HepG2 (cell line): ENCODE results near the gene CLMP. TPM values are rescaled to one million over a fixed set of nuclear protein-coding genes. Genes with fewer than 3 reads are reported as not detected.

ENCODE experiments used
- ATAC-seq: fragments of 200-7000 bp; cut with Tn5 transposase; 3 replicates; pipeline ENCODE4 v1.9.1; 2020; ENCODE audit warnings: mild to moderate bottlenecking, moderate library complexity
- BruUV-seq: library from RNA; stranded (reverse); fragments of 400-500 nt; replicated peaks from 2 replicates; lab custom pipeline; 2021; lab: Mats Ljungman, UMichigan
- CTCF ChIA-PET: fragments of 300-600 bp; formaldehyde crosslinking; extraction: SDS; loops from one replicate; lab custom pipeline; 2021; ENCODE audit warnings: low total read pairs, inconsistent platforms, low intra/inter-chr PET ratio; lab: Yijun Ruan, JAX
- POLR2A ChIA-PET: fragments of 350-600 bp; sonication (Branson Sonifier 250); formaldehyde crosslinking; loops from one replicate; lab custom pipeline; 2020; ENCODE audit warnings: antibody characterized with exemption, inconsistent platforms; lab: Yijun Ruan, JAX
- DNase-seq: peaks from one replicate; pipeline ENCODE4 v3.0.0-alpha.2; 2015; ENCODE audit warnings: low spot score
- FAIRE-seq: peaks from 3 replicates; lab custom pipeline; 2011; peaks lifted over from hg19 to GRCh38; lab: Jason Lieb, UNC
- H2AFZ ChIP-seq: one replicate; pipeline ENCODE4 v1.6.1; 2011; ENCODE audit warnings: low read length, inconsistent platforms
- H3K27ac ChIP-seq: fragments of 300-600 bp; 3 replicates; pipeline ENCODE4 v1.8.0; 2011; ENCODE audit warnings: mixed run types, mild to moderate bottlenecking, mixed read lengths, low read length, inconsistent platforms; ENCODE audit not compliant: insufficient read depth; ENCODE audit errors: extremely low read length
- H3K27me3 ChIP-seq, 2 experiments: fragments of 200-600 bp in 1 of 2; 2 replicates in 1 of 2; 3 replicates in 1 of 2; pipeline versions ENCODE4 v1.6.0 to v1.8.0; 2011; ENCODE audit warnings: low read length in 2 of 2, mild to moderate bottlenecking in 2 of 2, moderate library complexity in 2 of 2, inconsistent platforms in 1 of 2; ENCODE audit not compliant: insufficient read depth in 2 of 2, control insufficient read depth in 1 of 2
- H3K36me3 ChIP-seq, 2 experiments: fragments of 200-600 bp in 1 of 2; replicated peaks in 1 of 2; 2 replicates in 1 of 2; 3 replicates in 1 of 2; pipeline versions ENCODE4 v1.5.1 to v1.8.0; 2011; ENCODE audit warnings: low read length in 2 of 2, inconsistent platforms in 1 of 2; ENCODE audit not compliant: insufficient read depth in 2 of 2, control insufficient read depth in 1 of 2
- H3K4me1 ChIP-seq: 2 replicates; pipeline ENCODE4 v1.5.1; 2012; ENCODE audit warnings: low read length, inconsistent platforms; ENCODE audit not compliant: insufficient read depth
- H3K4me2 ChIP-seq: 2 replicates; pipeline ENCODE4 v1.6.0; 2011; ENCODE audit warnings: low read depth, low read length, inconsistent platforms
- H3K4me3 ChIP-seq, 3 experiments: fragments of 200-600 bp in 1 of 3; sonication (generic), shearing (Covaris generic) in 1 of 3; replicated peaks in 1 of 3; 2 replicates each; pipeline ENCODE4 v1.5.1; 2011 to 2016; ENCODE audit warnings: low read length in 3 of 3, inconsistent platforms in 2 of 3, low read depth in 2 of 3, mild to moderate bottlenecking in 2 of 3, control low read depth in 1 of 3, mixed read lengths in 1 of 3; ENCODE audit not compliant: insufficient read depth in 1 of 3
- H3K79me2 ChIP-seq: one replicate; pipeline ENCODE4 v1.6.1; 2011; ENCODE audit warnings: low read length, inconsistent platforms; ENCODE audit not compliant: insufficient read depth
- H3K9ac ChIP-seq: 2 replicates; pipeline ENCODE4 v1.6.0; 2011; ENCODE audit warnings: mild to moderate bottlenecking, low read depth, low read length, inconsistent platforms; ENCODE audit not compliant: insufficient read depth
- H3K9me3 ChIP-seq: 2 replicates; pipeline ENCODE4 v1.5.1; 2012; ENCODE audit warnings: mild to moderate bottlenecking, low read length
- H4K20me1 ChIP-seq: 2 replicates; pipeline ENCODE4 v1.6.0; 2011; ENCODE audit warnings: inconsistent platforms, mild to moderate bottlenecking, low read length, moderate library complexity; ENCODE audit not compliant: insufficient read depth
- FOXM1 ChIP-seq: sonication (generic); formaldehyde crosslinking; IDR thresholded peaks from 2 replicates; pipeline ENCODE4 v1.5.0; 2020; ENCODE audit warnings: missing genetic modification reagents
- SKIL ChIP-seq: sonication (generic); formaldehyde crosslinking; IDR thresholded peaks from 2 replicates; pipeline ENCODE4 v1.8.0; 2022; ENCODE audit warnings: missing genetic modification reagents, mild to moderate bottlenecking, moderate library complexity, borderline replicate concordance
- TSC22D2 ChIP-seq: sonication (generic); formaldehyde crosslinking; IDR thresholded peaks from 2 replicates; pipeline ENCODE4 v1.5.1; 2020; ENCODE audit warnings: missing genetic modification reagents, mild to moderate bottlenecking, borderline replicate concordance
- ZNF3 ChIP-seq: IDR thresholded peaks from 2 replicates; pipeline ENCODE4 v1.7.0; 2017; ENCODE audit warnings: inconsistent platforms
- ZNF513 ChIP-seq: sonication (generic); formaldehyde crosslinking; conservative IDR thresholded peaks from 2 replicates; pipeline ENCODE4 v1.5.0; 2020; ENCODE audit warnings: missing genetic modification reagents
- WGBS: methylation state at CpG from one replicate; pipeline ENCODE4 v1.1.6; 2017; ENCODE audit warnings: low lambda C conversion rate; 5-methylcytosine and 5-hydroxymethylcytosine counted together
- in situ Hi-C: cut with HindIII; loops from 2 replicates; pipeline ENCODE4 v1.10.0; 2017; ENCODE audit warnings: low pct_unique_long_range_greater_than_20kb; ENCODE audit not compliant: extremely low pct_ligation_motif_present
- intact Hi-C: fragments of 100-400 bp; cut with micrococcal nuclease; formaldehyde crosslinking; loops from one replicate; pipeline ENCODE4 v1.10.0; 2022; ENCODE audit not compliant: unreplicated experiment
- polyA plus RNA-seq, 8 experiments: library from polyadenylated mRNA; depleted of rRNA in 3 of 8; stranded (reverse) in 7 of 8; unstranded in 1 of 8; fragments of >200 nt; fragmentation: Illumina TruSeq in 4 of 8; extraction: Trizol in 4 of 8; gene quantifications; 2 replicates each; pipeline versions ENCODE4 v1.2.1 to v1.2.3, GENCODE V29; 2011 to 2016; ENCODE audit warnings: low read depth in 4 of 8, missing spikeins in 1 of 8, mixed read lengths in 1 of 8; ENCODE audit not compliant: insufficient read depth in 1 of 8
- total RNA-seq, 5 experiments: library from RNA; depleted of rRNA; stranded (reverse); fragments of >200 nt; fragmentation: Illumina TruSeq; extraction: Trizol; gene quantifications; 2 replicates each; pipeline ENCODE4 v1.2.3, GENCODE V29; 2016; ENCODE audit warnings: low read depth in 1 of 5

Gene CLMP
- total and polyA plus RNA-seq, 2 of the 13 experiments (the other 11 are each of a cell fraction or from before 2014, with no cell fraction given): not detected

- DNase-seq: no peak
- H3K9me3 ChIP-seq: no peaks in the 10 kb centered on the region
- no peaks in the 10 kb centered on the region for H3K4me1 ChIP-seq
- intact Hi-C loops (no loop called here), in situ Hi-C loops (no loop called here)
- ChIA-PET POLR2A (no interaction called here), CTCF (no interaction called here)
- H3K27ac ChIP-seq: no peak overlapping the region
- H4K20me1 ChIP-seq: no peaks in the 10 kb centered on the region
- H3K27me3 ChIP-seq: peaks cover 4 to 19% of the 10 kb centered on the region in 2 experiments; a peak in 3 of 5 replicates
- no peaks in the 10 kb centered on the region for H3K36me3 ChIP-seq
- H3K79me2 ChIP-seq: no peaks in the 10 kb centered on the region
- no peak for TF ChIP-seq TSC22D2 (CRISPR knock-in tag)
- TF ChIP-seq FOXM1 (CRISPR knock-in tag): no peak
- TF ChIP-seq ZNF513: no peak
- no peak for TF ChIP-seq ZNF3 (CRISPR knock-in tag)
- TF ChIP-seq SKIL: no peak
- BruUV-seq: no TSS peak
- H3K9ac ChIP-seq: no peak overlapping the region
- no peak for ATAC-seq
- no peak overlapping the region for H3K4me2 ChIP-seq
- FAIRE-seq: no peak
- WGBS: 57% methylated on average over 4 of the region's 4 CpGs
- no peak overlapping the region for H2AFZ ChIP-seq
- no peak overlapping the region for H3K4me3 ChIP-seq
These were observed 55.8 kb downstream of the CLMP start for GRCh38 chr11:123139206-123139605.
